Sigmoid colon (tissue), 7 donors: ENCODE data around the gene GRK6. TPM values are rescaled to one million over a fixed set of nuclear protein-coding genes. Genes with fewer than 3 reads are reported as not detected.
A peak's percentile ranks its signal among the peaks of the same experiment; 100 is the strongest.

Source experiments
- DNase-seq: peaks from one replicate; pipeline ENCODE4 v3.0.0-alpha.2; 2019
- H3K27ac ChIP-seq, 4 donors: fragments of 200-600 bp; sonication (generic); one replicate each; pipeline ENCODE4 v1.5.1; 2016 to 2019; ENCODE audit warnings: mild to moderate bottlenecking in 1 of 4
- H3K27me3 ChIP-seq, 3 donors: fragments of 200-600 bp; sonication (generic); one replicate each; pipeline ENCODE4 v1.5.1; 2019; ENCODE audit warnings: mild to moderate bottlenecking in 1 of 3
- H3K36me3 ChIP-seq, 4 donors: fragments of 200-600 bp; sonication (generic); one replicate each; pipeline ENCODE4 v1.5.1; 2016 to 2019
- H3K4me1 ChIP-seq, 4 donors: fragments of 200-600 bp; sonication (generic); one replicate each; pipeline ENCODE4 v1.5.1; 2017 to 2019
- H3K4me3 ChIP-seq, 4 donors: fragments of 200-600 bp; sonication (generic); one replicate each; pipeline ENCODE4 v1.5.1; 2017 to 2019; ENCODE audit warnings: mild to moderate bottlenecking in 2 of 4, moderate library complexity in 1 of 4
- H3K9me3 ChIP-seq, 4 donors: fragments of 200-600 bp in 3 of 4; sonication (generic) in 3 of 4; one replicate each; pipeline versions ENCODE4 v1.5.1 to v1.6.1; 2013 to 2019
- EP300 ChIP-seq, 4 donors: sonication (generic); formaldehyde crosslinking; IDR thresholded peaks; one replicate each; pipeline ENCODE4 v1.6.1; 2017; ENCODE audit warnings: antibody characterized with exemption in 4 of 4
- POLR2A ChIP-seq, 2 donors: fragments of 450-650 bp; IDR thresholded peaks; one replicate each; pipeline ENCODE4 v1.6.1; 2016; ENCODE audit warnings: antibody characterized with exemption in 2 of 2, mild to moderate bottlenecking in 2 of 2, moderate library complexity in 2 of 2
- POLR2AphosphoS5 ChIP-seq, 4 donors: sonication (generic); formaldehyde crosslinking; IDR thresholded peaks; one replicate each; pipeline ENCODE4 v1.6.1; 2017; ENCODE audit warnings: antibody characterized with exemption in 4 of 4
- WGBS, 2 donors: extraction: QIAGEN DNeasy Blood & Tissue Kit; methylation state at CpG; one replicate each; pipeline ENCODE4 v1.1.7; 2013; 5-methylcytosine and 5-hydroxymethylcytosine counted together
- intact Hi-C: fragments of 100-400 bp; cut with DNase I; formaldehyde crosslinking; loops from one replicate; pipeline ENCODE4 v1.15.1; 2023
- polyA plus RNA-seq, 3 donors: library from polyadenylated mRNA; stranded (reverse); fragments of 200-250 nt; gene quantifications; one replicate each; pipeline ENCODE4 v1.2.3, GENCODE V29; 2013
- total RNA-seq, 4 donors: library from RNA; depleted of rRNA; stranded (reverse); fragments of >200 nt; gene quantifications; one replicate each; pipeline ENCODE4 v1.1.0, GENCODE V29; 2016
- TF ChIP-seq, protein P1 (sequence below), 4 experiments: fragments of 450-650 bp in 3 of 4; fragments of 200-600 bp in 1 of 4; IDR thresholded peaks; one replicate each; pipeline ENCODE4 v1.5.1; 2016 to 2019; ENCODE audit warnings: antibody characterized with exemption in 4 of 4, mild to moderate bottlenecking in 3 of 4, moderate library complexity in 2 of 4
- donor health status: healthy with polysubstance abuse.
- donor health status: Bipolar disorder and iron deficiency.
- donor health status: healthy.

GRK6 gene
- total and polyA plus RNA-seq, 7 donors: 16.5 to 47.9 (median 21.9) TPM

DNA sequence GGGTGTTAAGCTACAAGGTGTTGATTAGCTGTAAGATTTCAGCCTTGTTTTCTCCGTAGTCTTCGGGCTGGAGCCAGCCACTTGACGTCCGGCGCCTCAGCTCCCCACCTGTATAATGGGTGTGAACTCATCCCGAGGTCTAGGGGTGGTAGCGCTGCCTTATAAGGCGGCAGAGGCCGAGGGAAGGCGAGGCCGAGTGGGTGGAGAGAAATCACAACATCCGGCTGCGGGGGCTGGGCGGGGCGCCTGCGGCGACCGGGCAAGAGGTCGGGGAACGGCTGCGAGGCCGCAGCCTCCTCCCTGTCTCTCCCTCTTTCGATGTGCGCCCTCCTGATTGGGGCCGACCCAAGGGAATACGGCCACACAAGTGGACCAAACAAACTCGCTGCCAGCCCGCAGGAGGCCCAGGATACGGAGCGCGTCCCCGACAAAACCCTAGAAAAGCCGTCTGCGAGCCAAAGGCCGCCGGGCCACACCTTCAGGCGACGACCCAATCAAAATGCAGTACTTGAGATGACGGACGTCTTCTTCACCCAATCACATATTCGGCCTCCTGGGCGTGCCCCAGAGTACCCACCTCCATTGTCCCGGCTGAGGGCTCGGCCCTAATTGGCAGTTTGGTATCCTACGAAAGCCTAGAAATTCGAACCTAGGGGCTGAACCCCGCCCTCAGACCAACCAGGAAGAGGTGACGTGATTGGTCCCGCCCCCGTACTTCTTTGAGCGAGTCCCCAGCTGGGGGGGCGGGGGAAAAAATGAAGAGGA lies 493 bp upstream of the GRK6 start:
- TF ChIP-seq, protein P1, sequence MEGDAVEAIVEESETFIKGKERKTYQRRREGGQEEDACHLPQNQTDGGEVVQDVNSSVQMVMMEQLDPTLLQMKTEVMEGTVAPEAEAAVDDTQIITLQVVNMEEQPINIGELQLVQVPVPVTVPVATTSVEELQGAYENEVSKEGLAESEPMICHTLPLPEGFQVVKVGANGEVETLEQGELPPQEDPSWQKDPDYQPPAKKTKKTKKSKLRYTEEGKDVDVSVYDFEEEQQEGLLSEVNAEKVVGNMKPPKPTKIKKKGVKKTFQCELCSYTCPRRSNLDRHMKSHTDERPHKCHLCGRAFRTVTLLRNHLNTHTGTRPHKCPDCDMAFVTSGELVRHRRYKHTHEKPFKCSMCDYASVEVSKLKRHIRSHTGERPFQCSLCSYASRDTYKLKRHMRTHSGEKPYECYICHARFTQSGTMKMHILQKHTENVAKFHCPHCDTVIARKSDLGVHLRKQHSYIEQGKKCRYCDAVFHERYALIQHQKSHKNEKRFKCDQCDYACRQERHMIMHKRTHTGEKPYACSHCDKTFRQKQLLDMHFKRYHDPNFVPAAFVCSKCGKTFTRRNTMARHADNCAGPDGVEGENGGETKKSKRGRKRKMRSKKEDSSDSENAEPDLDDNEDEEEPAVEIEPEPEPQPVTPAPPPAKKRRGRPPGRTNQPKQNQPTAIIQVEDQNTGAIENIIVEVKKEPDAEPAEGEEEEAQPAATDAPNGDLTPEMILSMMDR (IDR thresholded peaks at IDR 0.05): no peak
- TF ChIP-seq POLR2AphosphoS5 (IDR thresholded peaks at IDR 0.05) (peak; percentile 62 to 94 (median 80)), EP300 (IDR thresholded peaks at IDR 0.05) (no peak), POLR2A (IDR thresholded peaks at IDR 0.05) (peak; percentile 72 to 91)
- no peaks in the 10 kb centered on the region for H3K27me3 ChIP-seq
- H3K4me3 ChIP-seq: peak overlapping the region; percentile 40 to 53 (median 52)
- peak; percentile 100 for DNase-seq
- intact Hi-C loops: loop anchor here (2.0 kb wide), 3 partner anchors 23 to 73 kb away; no protein-coding TSS in a partner anchor
- WGBS, 2 donors: 0% methylated on average over 52 of the region's 52 CpGs
- peaks cover 0 to 7% (median 3%) of the 10 kb centered on the region in 4 donors for H3K36me3 ChIP-seq
- peak overlapping the region; percentile 89 to 95 (median 92) for H3K27ac ChIP-seq
- peaks cover 0 to 37% (median 32%) of the 10 kb centered on the region in 4 donors for H3K4me1 ChIP-seq
- no peaks in the 10 kb centered on the region for H3K9me3 ChIP-seq

DNA sequence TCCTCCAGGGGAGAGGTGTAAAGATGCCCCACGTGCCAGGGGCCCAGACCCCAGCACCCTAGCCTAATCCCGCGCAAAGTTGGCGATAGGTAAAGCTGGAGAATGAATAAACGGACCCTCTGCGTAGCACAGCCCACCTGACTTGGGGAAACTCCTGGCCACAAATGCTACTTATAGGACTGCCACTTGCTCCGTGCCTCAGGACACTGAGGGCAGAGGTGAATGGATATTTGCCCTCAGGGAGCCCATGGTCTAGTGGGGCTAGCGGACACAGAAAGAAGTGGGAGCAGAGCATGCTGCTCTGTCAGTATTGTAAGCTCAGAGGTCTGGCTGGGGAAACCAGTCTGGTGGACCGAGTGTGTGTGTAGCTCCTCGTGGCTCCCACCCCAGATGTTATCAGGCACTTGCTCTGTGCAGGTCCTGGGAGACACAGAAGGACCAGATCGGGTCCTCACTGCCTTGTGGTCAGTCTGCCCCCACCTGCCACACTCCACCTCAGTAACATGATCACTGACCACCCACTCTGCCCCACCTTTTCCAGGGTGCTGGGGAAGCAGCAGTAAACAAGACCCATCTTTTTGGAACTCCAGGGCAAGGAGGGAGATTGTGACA lies 841 bp downstream of the GRK6 start:
- H3K27me3 ChIP-seq: no peaks in the 10 kb centered on the region
- H3K4me3 ChIP-seq: peak overlapping the region; percentile 73 to 92 (median 80)
- no peak for TF ChIP-seq POLR2A (IDR thresholded peaks at IDR 0.05)
- TF ChIP-seq, protein P1 (IDR thresholded peaks at IDR 0.05): no peak
- no peak for TF ChIP-seq EP300 (IDR thresholded peaks at IDR 0.05)
- no peak for TF ChIP-seq POLR2AphosphoS5 (IDR thresholded peaks at IDR 0.05)
- H3K27ac ChIP-seq: peak overlapping the region; percentile 86 to 93 (median 89)
- 8 to 9% methylated on average over 11 of the region's 11 CpGs for WGBS, 2 donors
- DNase-seq: no peak
- no peaks in the 10 kb centered on the region for H3K9me3 ChIP-seq
- peaks cover 0 to 43% (median 38%) of the 10 kb centered on the region in 4 donors for H3K4me1 ChIP-seq
- peaks cover 0 to 20% (median 8%) of the 10 kb centered on the region in 4 donors for H3K36me3 ChIP-seq
- intact Hi-C loops: loop anchor here (2.0 kb wide), 2 partner anchors 27 to 71 kb away; no protein-coding TSS in a partner anchor

DNA sequence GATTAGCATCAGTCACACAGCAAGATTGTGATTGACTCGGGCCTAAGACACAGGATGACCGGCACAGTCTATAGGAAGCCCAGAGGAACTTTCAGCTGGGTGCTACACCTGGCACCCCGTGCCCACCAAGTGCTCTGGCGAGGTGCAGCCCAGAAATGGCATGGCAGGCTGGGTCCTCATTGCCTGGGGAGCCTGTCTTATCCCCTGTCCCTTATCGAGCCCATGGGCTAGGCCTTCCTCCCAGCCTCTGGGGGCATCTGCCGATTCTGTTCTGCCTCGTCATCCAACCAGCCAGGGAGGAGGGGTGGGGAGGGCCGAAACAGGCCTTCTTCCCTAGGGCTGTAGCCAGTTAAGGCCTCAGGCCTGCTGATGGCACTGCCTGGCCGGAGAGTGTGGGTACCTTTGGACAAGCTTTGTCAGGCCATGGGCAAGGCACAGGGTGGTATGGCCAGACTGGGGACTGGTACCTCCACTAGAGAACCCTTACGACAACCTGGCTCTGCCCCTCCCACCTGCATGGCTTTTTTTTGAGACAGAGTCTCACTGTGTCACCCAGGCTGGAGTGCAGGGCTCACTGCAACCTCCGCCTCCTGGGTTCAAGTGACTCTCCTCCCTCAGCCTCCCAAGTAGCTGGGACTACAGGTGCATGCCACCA lies 1.6 kb downstream of the GRK6 start:
- WGBS, 2 donors: 54 to 74% methylated on average over 11 of the region's 11 CpGs
- DNase-seq: no peak
- TF ChIP-seq EP300 (IDR thresholded peaks at IDR 0.05): no peak
- TF ChIP-seq, protein P1 (IDR thresholded peaks at IDR 0.05): no peak
- TF ChIP-seq POLR2AphosphoS5 (IDR thresholded peaks at IDR 0.05): no peak
- no peak for TF ChIP-seq POLR2A (IDR thresholded peaks at IDR 0.05)
- intact Hi-C loops: loop anchor here (2.0 kb wide), 2 partner anchors 27 to 71 kb away; no protein-coding TSS in a partner anchor
- Histone ChIP-seq H3K36me3 (peaks cover 2 to 27% (median 15%) of the 10 kb centered on the region in 4 donors), H3K9me3 (no peaks in the 10 kb centered on the region), H3K4me3 (peak overlapping the region in 1 of 4 donors; percentile 85), H3K27me3 (no peaks in the 10 kb centered on the region), H3K4me1 (peaks cover 0 to 45% (median 42%) of the 10 kb centered on the region in 4 donors), H3K27ac (peak overlapping the region; percentile 86 to 93 (median 89))

DNA sequence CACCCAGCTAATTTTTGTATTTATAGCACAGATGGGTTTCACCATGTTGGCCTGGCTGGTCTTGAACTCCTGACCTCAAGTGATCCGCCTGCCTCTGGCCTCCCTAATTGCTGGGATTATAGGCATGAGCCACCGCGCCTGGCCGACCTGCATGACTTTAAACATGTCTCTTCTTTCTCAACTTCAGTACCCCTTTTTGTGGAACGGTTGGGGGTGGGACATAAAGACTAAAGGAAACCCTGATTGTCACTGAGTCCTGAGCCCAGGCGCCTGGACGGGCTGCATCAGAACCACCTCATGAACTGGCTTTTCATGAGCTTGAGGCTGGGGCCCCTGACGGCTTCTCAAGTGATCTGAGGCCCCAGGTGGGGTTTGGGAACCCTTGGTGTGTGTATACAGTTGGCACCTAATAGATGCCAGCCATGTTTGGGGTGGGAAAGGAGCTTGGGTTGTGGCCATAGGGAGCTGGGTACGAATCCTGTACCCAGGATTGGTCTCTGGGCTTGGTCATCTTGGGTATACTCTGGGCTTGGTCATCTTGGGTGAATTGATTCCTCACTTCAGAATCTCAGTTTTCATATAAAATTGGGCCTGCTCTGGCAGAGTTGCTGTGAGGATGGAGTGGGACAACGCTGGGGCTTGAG lies 2.2 kb downstream of the GRK6 start:
- Histone ChIP-seq H3K4me3 (no peak overlapping the region), H3K4me1 (peaks cover 0 to 45% (median 42%) of the 10 kb centered on the region in 4 donors), H3K36me3 (peaks cover 9 to 33% (median 22%) of the 10 kb centered on the region in 4 donors), H3K9me3 (no peaks in the 10 kb centered on the region), H3K27ac (peak overlapping the region in 3 of 4 donors; percentile 15 to 88 (median 86)), H3K27me3 (no peaks in the 10 kb centered on the region)
- WGBS, 2 donors: 69 to 83% methylated on average over 10 of the region's 10 CpGs
- TF ChIP-seq, protein P1 (IDR thresholded peaks at IDR 0.05): no peak
- TF ChIP-seq POLR2A (IDR thresholded peaks at IDR 0.05) (no peak), EP300 (IDR thresholded peaks at IDR 0.05) (no peak), POLR2AphosphoS5 (IDR thresholded peaks at IDR 0.05) (no peak)
- no peak for DNase-seq
- intact Hi-C loops: no loop called here
